HepG2 (cell line): Measurements from ENCODE around the gene PCGF6. TPM values are rescaled to one million over a fixed set of nuclear protein-coding genes. Genes with fewer than 3 reads are reported as not detected.
A peak's percentile ranks its signal among the peaks of the same experiment; 100 is the strongest.

ENCODE experiments used
- BRCA1 ChIP-seq: sonication (generic); formaldehyde crosslinking; IDR thresholded peaks from 2 replicates; pipeline ENCODE4 v1.4.0; 2020; ENCODE audit warnings: missing genetic modification reagents
- HMGA1 ChIP-seq: sonication (generic); formaldehyde crosslinking; conservative IDR thresholded peaks from 2 replicates; pipeline ENCODE4 v1.4.0; 2020; ENCODE audit warnings: missing genetic modification reagents
- KDM4B ChIP-seq: sonication (generic); formaldehyde crosslinking; IDR thresholded peaks from 2 replicates; pipeline ENCODE4 v1.4.0; 2020; ENCODE audit warnings: missing genetic modification reagents
- SCMH1 ChIP-seq: sonication (generic); formaldehyde crosslinking; IDR thresholded peaks from 2 replicates; pipeline ENCODE4 v1.9.0; 2021; ENCODE audit warnings: missing genetic modification reagents, mild to moderate bottlenecking, borderline replicate concordance
- SKIL ChIP-seq: sonication (generic); formaldehyde crosslinking; IDR thresholded peaks from 2 replicates; pipeline ENCODE4 v1.8.0; 2022; ENCODE audit warnings: missing genetic modification reagents, mild to moderate bottlenecking, moderate library complexity, borderline replicate concordance
- TFAP4 ChIP-seq: sonication (generic); IDR thresholded peaks from 2 replicates; pipeline ENCODE4 v1.6.1; 2016; ENCODE audit warnings: low read depth, borderline replicate concordance
- USF2 ChIP-seq, 2 experiments: sonication (generic) in 1 of 2; formaldehyde crosslinking in 1 of 2; IDR thresholded peaks; 2 replicates each; pipeline versions ENCODE4 v1.5.1 to v1.6.1; 2011 to 2020; ENCODE audit warnings: borderline replicate concordance in 1 of 2, low read depth in 1 of 2, low read length in 1 of 2, mild to moderate bottlenecking in 1 of 2, missing genetic modification reagents in 1 of 2, moderate library complexity in 1 of 2
- WIZ ChIP-seq: sonication (generic); formaldehyde crosslinking; IDR thresholded peaks from 2 replicates; pipeline ENCODE4 v1.5.1; 2020; ENCODE audit warnings: mild to moderate bottlenecking, missing genetic modification reagents
- ZNF432 ChIP-seq: sonication (generic); formaldehyde crosslinking; IDR thresholded peaks from 2 replicates; pipeline ENCODE4 v1.5.0; 2020; ENCODE audit warnings: missing genetic modification reagents, mild to moderate bottlenecking, borderline replicate concordance
- ZNF567 ChIP-seq: sonication (generic); formaldehyde crosslinking; IDR thresholded peaks from 2 replicates; pipeline ENCODE4 v1.8.1; 2023; ENCODE audit warnings: mild to moderate bottlenecking, missing genetic modification reagents, borderline replicate concordance
- ZNF570 ChIP-seq: sonication (generic); formaldehyde crosslinking; IDR thresholded peaks from 2 replicates; pipeline ENCODE4 v1.4.0; 2020; ENCODE audit warnings: mild to moderate bottlenecking, missing genetic modification reagents, borderline replicate concordance
- ZNF670 ChIP-seq: sonication (generic); formaldehyde crosslinking; IDR thresholded peaks from 2 replicates; pipeline ENCODE4 v1.8.0; 2022; ENCODE audit warnings: mild to moderate bottlenecking, missing genetic modification reagents, borderline replicate concordance
- ZNF850 ChIP-seq: sonication (generic); formaldehyde crosslinking; conservative IDR thresholded peaks from 2 replicates; pipeline ENCODE4 v1.9.0; 2021; ENCODE audit warnings: mild to moderate bottlenecking, missing genetic modification reagents
- ZSCAN9 ChIP-seq: IDR thresholded peaks from 2 replicates; pipeline ENCODE4 v1.6.1; 2016; ENCODE audit warnings: borderline replicate concordance
- polyA plus RNA-seq, 8 experiments: library from polyadenylated mRNA; depleted of rRNA in 3 of 8; stranded (reverse) in 7 of 8; unstranded in 1 of 8; fragments of >200 nt; fragmentation: Illumina TruSeq in 4 of 8; extraction: Trizol in 4 of 8; gene quantifications; 2 replicates each; pipeline versions ENCODE4 v1.2.1 to v1.2.3, GENCODE V29; 2011 to 2016; ENCODE audit warnings: low read depth in 4 of 8, missing spikeins in 1 of 8, mixed read lengths in 1 of 8; ENCODE audit not compliant: insufficient read depth in 1 of 8
- total RNA-seq, 5 experiments: library from RNA; depleted of rRNA; stranded (reverse); fragments of >200 nt; fragmentation: Illumina TruSeq; extraction: Trizol; gene quantifications; 2 replicates each; pipeline ENCODE4 v1.2.3, GENCODE V29; 2016; ENCODE audit warnings: low read depth in 1 of 5
- TF ChIP-seq, protein P1 (sequence below): sonication (generic); formaldehyde crosslinking; IDR thresholded peaks from 2 replicates; pipeline ENCODE4 v1.4.0; 2020; ENCODE audit warnings: missing genetic modification reagents
- TF ChIP-seq, protein P2 (sequence below): sonication (generic); formaldehyde crosslinking; IDR thresholded peaks from 2 replicates; pipeline ENCODE4 v1.4.0; 2020; ENCODE audit warnings: missing genetic modification reagents

Gene PCGF6
- total and polyA plus RNA-seq, 2 of the 13 experiments (the other 11 are each of a cell fraction or from before 2014, with no cell fraction given), result 5.2 to 19.4 TPM

- TF ChIP-seq, protein P1, sequence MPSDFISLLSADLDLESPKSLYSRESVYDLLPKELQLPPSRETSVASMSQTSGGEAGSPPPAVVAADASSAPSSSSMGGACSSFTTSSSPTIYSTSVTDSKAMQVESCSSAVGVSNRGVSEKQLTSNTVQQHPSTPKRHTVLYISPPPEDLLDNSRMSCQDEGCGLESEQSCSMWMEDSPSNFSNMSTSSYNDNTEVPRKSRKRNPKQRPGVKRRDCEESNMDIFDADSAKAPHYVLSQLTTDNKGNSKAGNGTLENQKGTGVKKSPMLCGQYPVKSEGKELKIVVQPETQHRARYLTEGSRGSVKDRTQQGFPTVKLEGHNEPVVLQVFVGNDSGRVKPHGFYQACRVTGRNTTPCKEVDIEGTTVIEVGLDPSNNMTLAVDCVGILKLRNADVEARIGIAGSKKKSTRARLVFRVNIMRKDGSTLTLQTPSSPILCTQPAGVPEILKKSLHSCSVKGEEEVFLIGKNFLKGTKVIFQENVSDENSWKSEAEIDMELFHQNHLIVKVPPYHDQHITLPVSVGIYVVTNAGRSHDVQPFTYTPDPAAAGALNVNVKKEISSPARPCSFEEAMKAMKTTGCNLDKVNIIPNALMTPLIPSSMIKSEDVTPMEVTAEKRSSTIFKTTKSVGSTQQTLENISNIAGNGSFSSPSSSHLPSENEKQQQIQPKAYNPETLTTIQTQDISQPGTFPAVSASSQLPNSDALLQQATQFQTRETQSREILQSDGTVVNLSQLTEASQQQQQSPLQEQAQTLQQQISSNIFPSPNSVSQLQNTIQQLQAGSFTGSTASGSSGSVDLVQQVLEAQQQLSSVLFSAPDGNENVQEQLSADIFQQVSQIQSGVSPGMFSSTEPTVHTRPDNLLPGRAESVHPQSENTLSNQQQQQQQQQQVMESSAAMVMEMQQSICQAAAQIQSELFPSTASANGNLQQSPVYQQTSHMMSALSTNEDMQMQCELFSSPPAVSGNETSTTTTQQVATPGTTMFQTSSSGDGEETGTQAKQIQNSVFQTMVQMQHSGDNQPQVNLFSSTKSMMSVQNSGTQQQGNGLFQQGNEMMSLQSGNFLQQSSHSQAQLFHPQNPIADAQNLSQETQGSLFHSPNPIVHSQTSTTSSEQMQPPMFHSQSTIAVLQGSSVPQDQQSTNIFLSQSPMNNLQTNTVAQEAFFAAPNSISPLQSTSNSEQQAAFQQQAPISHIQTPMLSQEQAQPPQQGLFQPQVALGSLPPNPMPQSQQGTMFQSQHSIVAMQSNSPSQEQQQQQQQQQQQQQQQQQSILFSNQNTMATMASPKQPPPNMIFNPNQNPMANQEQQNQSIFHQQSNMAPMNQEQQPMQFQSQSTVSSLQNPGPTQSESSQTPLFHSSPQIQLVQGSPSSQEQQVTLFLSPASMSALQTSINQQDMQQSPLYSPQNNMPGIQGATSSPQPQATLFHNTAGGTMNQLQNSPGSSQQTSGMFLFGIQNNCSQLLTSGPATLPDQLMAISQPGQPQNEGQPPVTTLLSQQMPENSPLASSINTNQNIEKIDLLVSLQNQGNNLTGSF (CRISPR knock-in tag), result peak; percentile 19; the same call in 1 of the 2 replicates
- TF ChIP-seq HMGA1 (no peak), ZNF850 (CRISPR knock-in tag) (no peak; the same call in 1 of the 2 replicates), USF2 (IDR thresholded peaks at IDR 0.05; ENCODE audit: low read depth, low read length) (no peak), USF2 (CRISPR knock-in tag; IDR thresholded peaks at IDR 0.05; ENCODE audit: borderline replicate concordance) (no peak; the same call in 1 of the 2 replicates), WIZ (CRISPR knock-in tag) (peak; percentile 89), ZNF570 (CRISPR knock-in tag) (no peak), SKIL (no peak), KDM4B (CRISPR knock-in tag) (peak; percentile 30; the same call in 1 of the 2 replicates), ZSCAN9 (CRISPR knock-in tag) (peak; percentile 32; the same call in 1 of the 2 replicates), SCMH1 (CRISPR knock-in tag) (no peak), BRCA1 (no peak), ZNF670 (CRISPR knock-in tag) (no peak), ZNF567 (CRISPR knock-in tag) (peak; percentile 98), ZNF432 (CRISPR knock-in tag) (no peak), TFAP4 (peak; percentile 23; the same call in 1 of the 2 replicates)
- TF ChIP-seq, protein P2, sequence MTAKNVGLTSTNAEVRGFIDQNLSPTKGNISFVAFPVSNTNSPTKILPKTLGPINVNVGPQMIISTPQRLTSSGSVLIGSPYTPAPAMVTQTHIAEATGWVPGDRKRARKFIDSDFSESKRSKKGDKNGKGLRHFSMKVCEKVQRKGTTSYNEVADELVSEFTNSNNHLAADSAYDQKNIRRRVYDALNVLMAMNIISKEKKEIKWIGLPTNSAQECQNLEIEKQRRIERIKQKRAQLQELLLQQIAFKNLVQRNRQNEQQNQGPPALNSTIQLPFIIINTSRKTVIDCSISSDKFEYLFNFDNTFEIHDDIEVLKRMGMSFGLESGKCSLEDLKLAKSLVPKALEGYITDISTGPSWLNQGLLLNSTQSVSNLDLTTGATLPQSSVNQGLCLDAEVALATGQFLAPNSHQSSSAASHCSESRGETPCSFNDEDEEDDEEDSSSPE (CRISPR knock-in tag), result peak; percentile 85
Measured at GRCh38 chr10:103367782-103368518, 17.0 kb upstream of the PCGF6 start, which contains the start of gene TAF5 (continued).
